ENCODE results near the gene HNRNPA3. TPM values are rescaled to one million over a fixed set of nuclear protein-coding genes. Genes with fewer than 3 reads are reported as not detected.
"Not testable (repeated sequence)": the region's sequence is repeated elsewhere in the genome, so short reads cannot be mapped to it uniquely, and the experiment has no call there.

HNRNPA3 gene
- total and polyA plus RNA-seq, 8 donors: 151 to 688 (median 547) TPM

DNA sequence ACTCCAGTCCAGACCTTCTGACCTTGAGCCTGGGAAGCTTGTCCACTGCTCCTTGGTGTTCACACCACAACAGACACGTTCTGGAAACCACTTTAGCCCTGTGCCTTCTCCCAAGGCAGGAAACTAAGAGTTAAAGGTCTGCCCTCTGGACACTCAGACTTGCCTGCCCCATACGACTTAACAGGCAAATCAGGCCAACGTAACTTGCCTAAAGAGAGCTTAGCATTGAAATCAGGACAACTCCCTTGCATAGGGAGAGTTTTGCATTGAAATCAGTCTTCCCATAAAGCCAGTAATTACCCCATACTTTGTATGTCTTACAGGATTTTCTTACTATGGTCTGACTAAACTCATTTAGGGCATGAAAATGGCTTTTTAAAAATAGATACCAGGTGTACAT, 33.4 kb downstream of the HNRNPA3 start:
- ATAC-seq (no peak), DNase-seq (no peak)
- TF ChIP-seq, protein P1, sequence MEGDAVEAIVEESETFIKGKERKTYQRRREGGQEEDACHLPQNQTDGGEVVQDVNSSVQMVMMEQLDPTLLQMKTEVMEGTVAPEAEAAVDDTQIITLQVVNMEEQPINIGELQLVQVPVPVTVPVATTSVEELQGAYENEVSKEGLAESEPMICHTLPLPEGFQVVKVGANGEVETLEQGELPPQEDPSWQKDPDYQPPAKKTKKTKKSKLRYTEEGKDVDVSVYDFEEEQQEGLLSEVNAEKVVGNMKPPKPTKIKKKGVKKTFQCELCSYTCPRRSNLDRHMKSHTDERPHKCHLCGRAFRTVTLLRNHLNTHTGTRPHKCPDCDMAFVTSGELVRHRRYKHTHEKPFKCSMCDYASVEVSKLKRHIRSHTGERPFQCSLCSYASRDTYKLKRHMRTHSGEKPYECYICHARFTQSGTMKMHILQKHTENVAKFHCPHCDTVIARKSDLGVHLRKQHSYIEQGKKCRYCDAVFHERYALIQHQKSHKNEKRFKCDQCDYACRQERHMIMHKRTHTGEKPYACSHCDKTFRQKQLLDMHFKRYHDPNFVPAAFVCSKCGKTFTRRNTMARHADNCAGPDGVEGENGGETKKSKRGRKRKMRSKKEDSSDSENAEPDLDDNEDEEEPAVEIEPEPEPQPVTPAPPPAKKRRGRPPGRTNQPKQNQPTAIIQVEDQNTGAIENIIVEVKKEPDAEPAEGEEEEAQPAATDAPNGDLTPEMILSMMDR (IDR thresholded peaks at IDR 0.05): no peak
- H3K27me3 ChIP-seq: no peaks in the 10 kb centered on the region
- no peaks in the 10 kb centered on the region for H3K36me3 ChIP-seq
- intact Hi-C loops (cut with DNase I): no loop called here
- no peaks in the 10 kb centered on the region for H3K9me3 ChIP-seq
- H3K27ac ChIP-seq: peak overlapping the region; percentile 58 to 59
- H3K4me1 ChIP-seq: peaks cover 31 to 96% of the 10 kb centered on the region in 2 donors
- no peak overlapping the region for H3K4me3 ChIP-seq

DNA sequence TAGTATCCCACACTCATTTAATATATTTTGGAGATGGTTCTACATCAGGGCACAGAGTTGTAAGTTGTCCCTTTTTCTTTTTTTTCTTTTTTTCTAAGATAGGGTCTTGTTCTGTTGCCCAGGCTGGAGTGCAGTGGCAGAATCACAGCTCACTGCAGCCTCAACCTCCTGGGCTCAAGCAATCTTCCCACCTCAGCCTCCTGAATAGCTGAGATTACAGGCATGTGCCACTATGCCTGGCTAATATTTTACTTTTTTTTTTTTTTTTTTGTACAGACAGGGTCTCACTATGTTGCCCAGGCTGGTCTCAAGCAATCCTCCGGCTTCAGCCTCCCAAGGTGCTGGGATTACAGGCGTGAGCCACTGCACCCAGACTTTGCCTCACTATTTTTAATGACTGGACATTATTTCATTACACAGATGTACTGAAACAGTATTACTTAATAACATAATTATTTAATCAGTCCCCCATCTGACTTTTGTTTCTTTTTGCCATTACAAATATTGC, 34.0 kb downstream of the HNRNPA3 start:
- H3K36me3 ChIP-seq; intact Hi-C loops (cut with DNase I); DNase-seq; H3K9me3 ChIP-seq; H3K27me3 ChIP-seq; ATAC-seq; H3K4me3 ChIP-seq: not testable (repeated sequence)
- H3K4me1 ChIP-seq: peaks cover 26 to 96% of the 10 kb centered on the region in 2 donors
- H3K27ac ChIP-seq: peak overlapping the region in 1 of 2 donors; percentile 59

DNA sequence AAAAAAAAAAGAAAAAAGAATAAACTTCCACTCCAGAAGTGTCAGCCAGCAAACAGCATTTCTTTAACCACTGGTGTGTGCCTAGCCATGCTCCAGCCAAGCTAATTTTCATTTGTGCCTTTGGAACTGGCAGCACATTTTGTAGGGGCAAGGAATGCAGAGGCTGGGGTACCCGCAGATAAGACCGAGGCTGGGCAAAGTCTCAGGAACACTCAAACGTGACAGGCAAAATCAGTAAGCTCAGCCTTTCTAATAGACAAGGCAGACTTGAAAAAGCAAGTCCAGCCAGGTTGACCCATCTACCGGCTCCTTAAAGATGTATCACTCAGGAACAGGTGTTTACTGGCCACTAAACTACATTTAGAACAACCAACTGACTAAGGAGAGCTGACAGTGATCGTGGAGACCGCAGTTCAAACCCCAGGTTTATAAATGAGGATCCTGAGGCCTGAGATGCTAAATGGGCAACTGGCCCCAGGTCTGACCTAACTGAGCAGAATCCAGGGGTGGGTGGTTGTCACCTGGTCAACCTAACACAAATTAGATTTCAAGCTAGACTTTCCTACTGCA, 35.2 kb downstream of the HNRNPA3 start:
- TF ChIP-seq, protein P1 (IDR thresholded peaks at IDR 0.05): no peak
- intact Hi-C loops (cut with DNase I): no loop called here
- Histone ChIP-seq H3K27ac (no peak overlapping the region), H3K36me3 (no peaks in the 10 kb centered on the region), H3K4me3 (no peak overlapping the region), H3K4me1 (peaks cover 31 to 96% of the 10 kb centered on the region in 2 donors), H3K9me3 (no peaks in the 10 kb centered on the region), H3K27me3 (no peaks in the 10 kb centered on the region)
- no peak for ATAC-seq
- DNase-seq: no peak

DNA sequence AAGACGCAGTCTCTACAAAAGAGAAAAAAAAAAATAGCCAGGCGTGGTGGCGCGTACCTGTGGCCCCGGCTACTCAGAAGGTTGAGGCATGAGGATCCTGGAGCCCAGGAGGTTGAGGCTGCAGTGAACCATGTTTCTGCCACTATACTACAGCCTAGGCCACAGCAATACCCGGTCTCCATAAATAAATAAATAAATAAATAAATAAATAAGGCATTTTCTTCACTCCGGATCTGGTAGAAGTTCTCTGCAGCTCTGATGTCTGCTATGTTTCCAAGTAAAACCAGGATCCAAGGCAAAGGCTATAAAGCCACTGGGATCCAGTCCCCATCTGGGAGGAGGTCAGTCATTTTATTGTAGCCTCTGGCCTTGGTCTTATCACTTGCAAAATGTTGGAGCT, 36.4 kb downstream of the HNRNPA3 start:
- ATAC-seq (no peak), DNase-seq (no peak)
- H3K36me3 ChIP-seq: no peaks in the 10 kb centered on the region
- TF ChIP-seq, protein P1 (IDR thresholded peaks at IDR 0.05): no peak
- H3K27me3 ChIP-seq: no peaks in the 10 kb centered on the region
- H3K9me3 ChIP-seq: no peaks in the 10 kb centered on the region
- no peak overlapping the region for H3K27ac ChIP-seq
- peaks cover 26 to 96% of the 10 kb centered on the region in 2 donors for H3K4me1 ChIP-seq
- no peak overlapping the region for H3K4me3 ChIP-seq
- intact Hi-C loops (cut with DNase I): no loop called here

DNA sequence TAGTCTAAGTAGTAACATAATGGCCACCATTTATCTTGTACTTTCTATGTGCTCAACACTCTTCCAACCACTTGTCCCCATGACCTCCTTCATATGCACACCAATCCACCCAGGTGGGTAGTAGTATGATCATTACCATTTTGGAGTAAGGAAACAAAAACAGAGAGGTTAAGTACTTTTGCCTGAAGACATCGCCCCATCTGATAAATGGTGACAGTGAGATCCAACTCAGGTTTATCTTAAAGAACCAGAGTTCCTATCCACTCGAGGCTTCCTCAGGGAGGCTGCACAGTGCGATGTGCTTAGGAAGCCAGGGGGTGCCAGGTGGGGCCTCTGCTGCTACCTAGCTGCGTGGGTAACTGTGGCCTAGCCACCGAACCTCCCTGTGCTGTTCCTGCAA, 37.9 kb downstream of the HNRNPA3 start:
- no peaks in the 10 kb centered on the region for H3K27me3 ChIP-seq
- peak overlapping the region in 1 of 2 donors; percentile 85 for H3K27ac ChIP-seq
- intact Hi-C loops (cut with DNase I): no loop called here
- peaks cover 34 to 96% of the 10 kb centered on the region in 2 donors for H3K4me1 ChIP-seq
- DNase-seq (no peak), ATAC-seq (no peak)
- TF ChIP-seq, protein P1 (IDR thresholded peaks at IDR 0.05): no peak
- no peaks in the 10 kb centered on the region for H3K36me3 ChIP-seq
- no peaks in the 10 kb centered on the region for H3K9me3 ChIP-seq
- no peak overlapping the region for H3K4me3 ChIP-seq

DNA sequence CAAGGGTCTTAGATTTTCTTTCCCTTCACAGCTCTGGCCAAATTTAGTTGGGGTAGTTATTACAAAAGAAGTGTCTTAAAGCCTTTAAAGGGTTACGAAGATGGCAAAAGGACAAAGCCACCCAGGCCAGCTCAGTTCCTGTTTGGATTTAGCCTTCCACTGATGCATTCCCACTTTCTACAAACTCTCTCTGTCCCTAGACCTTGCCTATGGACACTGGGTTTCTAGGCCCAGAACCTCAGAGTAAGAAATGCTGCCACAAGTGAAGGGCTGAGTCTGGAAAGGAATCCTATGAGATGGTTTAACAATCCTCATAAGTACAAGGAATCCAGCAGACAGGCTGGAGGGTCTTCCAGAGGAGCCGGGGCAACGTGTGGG, 38.6 kb downstream of the HNRNPA3 start:
- intact Hi-C loops (cut with DNase I): no loop called here
- H3K4me3 ChIP-seq: no peak overlapping the region
- TF ChIP-seq, protein P1 (IDR thresholded peaks at IDR 0.05): no peak
- no peak for DNase-seq
- peaks cover 36 to 96% of the 10 kb centered on the region in 2 donors for H3K4me1 ChIP-seq
- H3K27ac ChIP-seq: peak overlapping the region; percentile 74 to 85
- H3K36me3 ChIP-seq: no peaks in the 10 kb centered on the region
- H3K27me3 ChIP-seq: no peaks in the 10 kb centered on the region
- no peaks in the 10 kb centered on the region for H3K9me3 ChIP-seq
- ATAC-seq: no peak

Measured in left lung (tissue), 10 donors.